ENCODE measurements around the gene ASRGL1.
"Not testable (repeated sequence)": the region's sequence is repeated elsewhere in the genome, so short reads cannot be mapped to it uniquely, and the experiment has no call there.

ASRGL1 gene

GRCh38 chr11:62337303-62338181, at the start of gene ASRGL1:
Gene ASRGL1 (plus strand): TSS chr11:62337448. CDS start chr11:62337978, 530 bp downstream.
- intact Hi-C loops (cut with DNase I) = loop anchor here (5.0 kb wide), 1 partner anchor 40 kb away; no protein-coding TSS in a partner anchor
- peak; percentile 74 to 97 (median 90) for DNase-seq

- intact Hi-C loops (cut with DNase I) = loop anchor here (10.0 kb wide), 1 partner anchor 61 kb away; no protein-coding TSS in a partner anchor
Observed at GRCh38 chr11:62295504-62295903, 41.7 kb upstream of the ASRGL1 start.

GRCh38 chr11:62298975-62299374, 38.3 kb upstream of the ASRGL1 start, which contains the start of gene SCGB1D4:
Gene SCGB1D4 (minus strand): TSS chr11:62299075. CDS start chr11:62299010, 65 bp downstream.
- intact Hi-C loops (cut with DNase I) = loop anchor here (10.0 kb wide), 1 partner anchor 64 kb away; no protein-coding TSS in a partner anchor
- DNase-seq = no peak

More at GRCh38 chr11:62295504-62295903, 41.7 kb upstream of the ASRGL1 start:
- no peak for DNase-seq

GRCh38 chr11:62306227-62306626, 31.0 kb upstream of the ASRGL1 start:
- intact Hi-C loops (cut with DNase I) = no loop called here
- no peak for DNase-seq

- no peak for DNase-seq
- intact Hi-C loops (cut with DNase I) = no loop called here
Observed at GRCh38 chr11:62307950-62308349, 29.3 kb upstream of the ASRGL1 start.

- DNase-seq = no peak
- intact Hi-C loops (cut with DNase I) = loop anchor here (5.0 kb wide), 1 partner anchor 138 kb away; no protein-coding TSS in a partner anchor
Observed at GRCh38 chr11:62309991-62310390, 27.3 kb upstream of the ASRGL1 start.

- DNase-seq = no peak
- intact Hi-C loops (cut with DNase I) = no loop called here
Observed at GRCh38 chr11:62315431-62315830, 21.8 kb upstream of the ASRGL1 start.

GRCh38 chr11:62322524-62322923, 14.7 kb upstream of the ASRGL1 start:
- DNase-seq = no peak
- intact Hi-C loops (cut with DNase I) = no loop called here

GRCh38 chr11:62324731-62325556, 12.3 kb upstream of the ASRGL1 start:
- intact Hi-C loops (cut with DNase I) = no loop called here
- DNase-seq = peak in 26 of 42 donors; percentile 12 to 76 (median 39)

- intact Hi-C loops (cut with DNase I); DNase-seq: not testable (repeated sequence)
Observed at GRCh38 chr11:62325781-62326180, 11.5 kb upstream of the ASRGL1 start.

GRCh38 chr11:62326719-62327118, 10.5 kb upstream of the ASRGL1 start:
- intact Hi-C loops (cut with DNase I); DNase-seq: not testable (repeated sequence)

- DNase-seq; intact Hi-C loops (cut with DNase I): not testable (repeated sequence)
Observed at GRCh38 chr11:62327541-62327940, 9.7 kb upstream of the ASRGL1 start.

GRCh38 chr11:62331264-62331663, 6.0 kb upstream of the ASRGL1 start:
- intact Hi-C loops (cut with DNase I); DNase-seq: not testable (repeated sequence)

GRCh38 chr11:62333768-62334167, 3.5 kb upstream of the ASRGL1 start:
- DNase-seq = no peak
- intact Hi-C loops (cut with DNase I) = no loop called here

GRCh38 chr11:62336949-62337302, 322 bp upstream of the ASRGL1 start:
- intact Hi-C loops (cut with DNase I) = loop anchor here (5.0 kb wide), 1 partner anchor 40 kb away; no protein-coding TSS in a partner anchor
- DNase-seq = peak in 1 of 42 donors; percentile 5

- intact Hi-C loops (cut with DNase I) = loop anchor here (5.0 kb wide), 1 partner anchor 39 kb away; no protein-coding TSS in a partner anchor
- no peak for DNase-seq
Observed at GRCh38 chr11:62338218-62338617, 970 bp downstream of the ASRGL1 start.

- intact Hi-C loops (cut with DNase I) = no loop called here
- peak; percentile 59 to 92 (median 83) for DNase-seq
Observed at GRCh38 chr11:62340269-62340901, 3.1 kb downstream of the ASRGL1 start.

- no peak for DNase-seq
- intact Hi-C loops (cut with DNase I) = no loop called here
Observed at GRCh38 chr11:62341588-62341987, 4.3 kb downstream of the ASRGL1 start.

GRCh38 chr11:62343646-62344190, 6.5 kb downstream of the ASRGL1 start:
- intact Hi-C loops (cut with DNase I); DNase-seq: not testable (repeated sequence)
